NCI-H1048 (cell line): ENCODE measurements around the gene NRG3.
"Not testable (repeated sequence)": the region's sequence is repeated elsewhere in the genome, so short reads cannot be mapped to it uniquely, and the experiment has no call there.

Experiments
- DNase-seq: peaks from one replicate; lab custom pipeline; 2025; lab: John Stamatoyannopoulos, UW

Gene NRG3

GRCh38 chr10:82581940-82582339, 706.9 kb downstream of the NRG3 start:
- no peak for DNase-seq

DNA sequence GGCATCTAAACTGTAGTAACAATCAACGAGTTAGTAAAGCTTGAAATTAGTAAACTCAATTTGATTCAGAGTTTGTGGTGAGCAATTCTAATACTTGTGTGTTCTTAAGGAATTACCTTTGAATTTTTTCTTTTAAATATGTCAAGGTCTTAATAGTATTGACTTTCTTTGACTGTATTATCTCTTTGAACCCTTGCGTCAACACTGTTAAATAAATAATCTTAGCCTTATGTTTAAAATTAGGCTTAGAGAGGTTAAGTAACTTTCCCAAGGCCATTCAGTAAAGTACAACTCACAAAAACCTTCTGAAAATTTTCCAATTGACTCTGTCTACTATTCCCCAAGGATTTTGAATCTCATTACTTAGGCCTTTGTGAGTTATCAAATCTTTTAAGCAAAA, 716.4 kb downstream of the NRG3 start:
- no peak for DNase-seq

DNA sequence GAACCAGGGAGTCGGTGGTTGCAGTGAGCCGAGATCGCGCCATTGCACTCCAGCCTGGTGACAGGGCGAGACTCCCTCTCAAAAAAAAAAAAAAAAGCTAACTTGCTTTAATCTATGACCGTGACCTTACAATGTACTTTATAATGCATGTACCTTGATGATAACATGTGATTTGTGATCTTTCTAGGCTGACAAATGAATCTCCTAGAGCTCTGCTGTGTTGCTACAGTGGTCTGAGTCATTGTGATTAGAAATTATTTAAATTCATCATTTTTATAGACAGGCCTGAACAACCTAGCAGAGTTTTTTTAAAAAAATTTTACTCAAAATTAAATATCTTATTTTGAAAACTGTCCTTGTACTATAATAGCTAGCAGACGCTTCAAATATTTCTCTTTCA, 722.8 kb downstream of the NRG3 start:
- DNase-seq, result no peak

GRCh38 chr10:82609845-82610244, 734.9 kb downstream of the NRG3 start:
- DNase-seq, result no peak

DNA sequence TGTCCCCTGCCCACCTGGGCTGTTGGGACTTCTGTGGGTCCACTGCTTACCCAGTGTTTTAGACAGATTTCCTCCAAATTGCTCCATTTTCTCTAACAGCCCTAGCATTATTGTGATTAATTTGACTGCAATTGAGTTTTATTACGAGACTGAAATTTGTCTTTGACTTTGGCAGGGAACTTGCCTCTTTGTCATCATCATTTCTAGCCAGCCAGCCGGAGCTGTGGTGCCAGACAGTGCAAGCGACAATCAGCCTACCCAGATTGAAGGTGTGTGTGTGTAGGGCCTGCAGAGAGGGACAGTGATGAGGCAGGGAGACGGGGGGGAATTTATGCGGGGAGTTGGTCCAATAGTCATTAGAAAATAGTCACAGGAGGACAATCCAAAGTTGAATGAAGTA, 743.0 kb downstream of the NRG3 start:
- no peak for DNase-seq

GRCh38 chr10:82621680-82622079, 746.7 kb downstream of the NRG3 start:
- no peak for DNase-seq

DNA sequence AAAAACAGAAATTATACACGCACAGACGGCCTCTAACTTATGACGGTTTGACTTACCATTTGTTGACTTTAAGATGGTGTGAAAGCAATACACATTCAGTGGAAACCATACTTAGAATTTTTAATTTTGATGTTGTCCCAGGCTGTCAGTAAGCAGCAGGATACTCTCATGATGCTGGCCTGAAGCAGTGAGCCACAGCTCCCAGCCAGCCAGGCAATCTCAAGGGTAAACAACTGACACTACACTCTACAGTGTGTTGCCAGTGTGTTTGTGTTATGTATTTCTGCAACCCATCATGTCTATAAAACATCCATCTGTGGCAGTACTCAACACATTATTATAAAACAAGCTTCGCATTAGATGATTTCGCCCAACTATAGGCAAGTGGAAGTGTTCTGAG, 747.5 kb downstream of the NRG3 start:
- no peak for DNase-seq

DNA sequence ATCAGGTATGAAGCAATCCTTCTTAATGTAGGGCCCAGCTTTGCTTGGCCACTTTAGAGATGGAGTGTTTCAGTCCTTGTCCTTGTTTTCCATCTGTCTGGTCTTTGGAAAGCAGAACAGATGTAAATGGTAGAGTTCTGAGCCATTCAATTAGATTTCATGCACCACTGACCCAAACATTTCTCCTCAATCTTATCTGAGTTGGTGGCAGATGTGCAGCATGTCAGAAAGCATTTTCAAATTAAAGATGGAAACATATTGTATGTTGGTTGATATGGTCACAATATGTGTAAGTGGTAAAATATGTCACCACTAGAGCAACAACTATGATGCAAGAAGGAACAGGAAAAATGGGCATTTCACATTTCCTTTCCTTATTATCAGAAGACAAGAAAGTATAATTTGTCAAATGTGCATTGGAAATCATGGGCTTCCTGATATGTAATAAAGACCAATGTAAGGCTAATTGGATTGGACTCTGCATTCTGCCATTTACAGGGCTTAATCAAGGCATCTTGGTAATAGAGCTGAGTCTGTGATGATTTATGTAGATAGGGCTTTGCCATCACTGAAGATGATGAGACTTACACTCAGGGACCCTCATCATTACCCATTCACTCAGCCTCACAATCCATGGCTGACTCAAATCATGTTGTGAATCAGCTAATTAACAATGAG, 750.7 kb downstream of the NRG3 start:
- DNase-seq, result no peak

DNA sequence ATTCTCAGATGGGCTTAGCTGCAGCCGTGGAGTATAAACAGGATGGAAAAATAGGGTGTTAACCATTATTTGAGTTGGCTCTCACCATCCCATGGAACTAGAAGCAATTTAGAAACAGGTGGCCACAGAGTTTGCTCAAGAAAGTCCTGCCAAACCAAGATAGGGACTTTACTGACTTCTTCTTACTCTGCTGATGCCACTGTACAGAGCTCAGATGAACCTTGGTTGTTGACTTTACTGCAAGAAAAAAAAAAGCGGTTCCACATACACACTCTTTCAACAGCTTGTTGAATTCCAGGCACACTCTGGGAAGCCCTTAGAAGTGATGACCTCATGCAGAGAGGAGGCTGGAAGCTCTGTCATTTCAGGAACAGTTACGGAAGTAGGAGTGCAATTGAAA, 753.4 kb downstream of the NRG3 start:
- no peak for DNase-seq

- DNase-seq, result no peak
Observed at GRCh38 chr10:82643076-82643475, 768.1 kb downstream of the NRG3 start.

DNA sequence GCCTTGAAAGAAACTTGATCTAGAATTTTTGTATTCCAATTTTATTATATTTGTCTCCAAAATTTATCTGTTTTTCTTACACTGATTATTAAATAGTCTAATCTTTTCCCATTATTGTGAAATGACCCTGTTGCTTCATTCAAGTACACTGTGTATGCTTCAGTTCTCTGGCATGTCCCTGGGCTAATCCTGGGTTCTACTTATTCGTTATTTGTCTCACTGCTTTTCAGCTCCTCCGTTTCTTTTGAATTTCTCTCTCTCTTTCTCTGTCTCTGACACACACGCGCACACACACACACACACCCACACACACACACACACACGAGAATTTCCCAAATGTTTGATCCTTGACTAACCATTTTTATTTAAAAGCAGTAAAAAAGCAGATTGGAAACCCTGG, 768.6 kb downstream of the NRG3 start:
- DNase-seq, result no peak

- DNase-seq, result no peak
Observed at GRCh38 chr10:82645221-82645620, 770.2 kb downstream of the NRG3 start.

GRCh38 chr10:82653244-82654155, 778.5 kb downstream of the NRG3 start:
- DNase-seq, result peak; percentile 39

GRCh38 chr10:82660205-82660604, 785.2 kb downstream of the NRG3 start:
- DNase-seq, result no peak

DNA sequence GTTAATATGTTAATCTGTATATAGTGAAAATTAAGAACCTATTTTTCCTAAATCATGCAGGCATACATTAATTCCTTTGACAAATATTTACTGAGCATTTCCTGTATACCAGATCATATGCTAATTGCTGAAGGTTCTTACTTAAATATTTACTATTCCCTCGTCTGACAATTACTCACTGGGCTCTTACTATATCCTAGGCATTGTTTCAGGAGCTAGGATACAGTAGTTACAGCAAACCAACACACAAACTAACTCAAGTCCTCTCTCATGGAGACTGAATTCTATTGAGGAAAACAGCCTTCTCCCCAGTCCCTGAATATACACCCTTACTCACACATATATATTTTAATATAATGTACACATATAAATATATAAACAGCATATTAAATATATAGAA, 786.0 kb downstream of the NRG3 start:
- DNase-seq, result no peak

DNA sequence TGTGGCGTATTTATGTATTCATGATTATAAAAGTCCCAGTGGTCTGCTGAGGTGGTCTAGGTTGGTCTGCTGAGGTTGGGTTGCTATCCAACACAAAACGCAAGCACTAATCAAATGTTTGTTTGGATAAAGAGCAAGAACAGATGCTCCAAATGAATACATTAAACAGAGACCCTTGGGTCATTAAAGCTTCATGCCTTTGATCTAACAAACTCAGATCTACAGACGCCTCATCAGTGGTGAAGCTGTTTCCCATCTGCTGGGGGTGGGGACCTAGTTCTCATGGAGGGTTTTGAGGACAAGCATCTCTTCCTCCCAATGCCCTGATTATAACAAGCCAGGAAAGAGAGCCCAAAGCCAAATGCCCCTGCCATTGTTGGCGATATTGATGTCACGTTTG, 786.7 kb downstream of the NRG3 start:
- no peak for DNase-seq

DNA sequence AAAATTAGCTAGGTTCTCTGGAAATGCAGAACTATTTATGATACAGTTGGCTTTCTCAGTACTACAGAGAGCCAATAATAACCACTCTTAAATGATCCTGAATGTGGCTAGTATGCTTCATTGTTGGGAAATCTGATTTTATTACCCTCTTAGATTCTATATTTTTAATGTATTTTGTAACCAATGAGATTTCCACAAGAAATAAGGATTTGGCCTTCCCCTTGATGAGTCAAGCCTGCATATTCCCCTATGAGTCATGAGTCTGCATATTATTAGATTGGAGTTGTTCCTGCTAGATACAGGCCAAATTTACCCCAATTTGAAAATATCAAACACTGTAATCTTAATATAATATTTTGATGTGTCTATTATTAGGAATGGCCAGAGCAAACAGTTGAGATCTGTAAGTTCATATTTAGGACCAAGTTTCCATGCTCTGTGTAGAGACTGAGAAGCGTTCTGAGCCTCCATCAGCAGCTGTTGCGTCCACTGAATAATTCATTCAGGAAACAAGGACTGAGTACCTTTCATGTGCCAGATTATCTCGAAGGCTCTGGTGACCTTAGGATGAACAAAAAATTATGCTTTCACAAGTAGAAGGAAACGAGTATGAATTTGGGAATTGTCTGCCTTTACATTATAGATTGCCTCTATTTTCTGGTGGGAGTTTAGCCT, 793.4 kb downstream of the NRG3 start:
- no peak for DNase-seq

DNA sequence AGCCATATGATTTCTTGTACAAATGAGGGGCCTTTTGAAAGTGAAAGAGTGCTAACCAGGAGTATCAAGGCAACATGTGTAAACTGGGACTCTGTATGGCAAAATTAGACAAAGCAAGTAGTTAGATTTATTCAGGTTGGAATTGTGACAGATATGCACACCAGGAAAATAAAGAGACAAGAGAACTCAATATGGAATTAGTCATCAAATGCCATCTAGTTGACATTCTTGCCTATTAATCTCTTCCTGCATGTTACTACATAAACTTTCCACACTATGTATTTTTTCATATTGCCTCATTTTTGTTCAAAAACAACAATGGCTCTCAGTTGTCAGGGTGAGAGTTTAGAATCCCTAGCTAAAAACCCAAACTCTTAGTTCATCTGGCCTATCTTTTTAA, 799.0 kb downstream of the NRG3 start:
- DNase-seq, result no peak

DNA sequence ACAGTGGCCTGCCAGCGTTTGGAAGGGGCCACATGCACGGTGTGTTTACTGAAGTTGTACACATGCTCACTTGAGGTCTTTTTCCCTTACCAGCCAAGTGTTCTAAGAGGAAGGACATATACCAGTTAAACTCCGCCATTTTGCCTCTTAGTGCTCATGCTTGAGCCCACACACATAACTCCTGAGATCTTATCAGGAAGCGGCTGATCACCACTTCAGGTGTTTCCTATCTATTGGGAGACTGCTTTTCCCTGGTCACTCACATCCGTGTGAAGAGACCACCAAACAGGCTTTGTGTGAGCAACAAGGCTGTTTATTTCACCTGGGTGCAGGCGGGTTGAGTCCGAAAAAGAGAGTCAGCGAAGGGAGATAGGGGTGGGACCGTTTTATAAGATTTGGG, 802.9 kb downstream of the NRG3 start:
- DNase-seq, result not testable (repeated sequence)

DNA sequence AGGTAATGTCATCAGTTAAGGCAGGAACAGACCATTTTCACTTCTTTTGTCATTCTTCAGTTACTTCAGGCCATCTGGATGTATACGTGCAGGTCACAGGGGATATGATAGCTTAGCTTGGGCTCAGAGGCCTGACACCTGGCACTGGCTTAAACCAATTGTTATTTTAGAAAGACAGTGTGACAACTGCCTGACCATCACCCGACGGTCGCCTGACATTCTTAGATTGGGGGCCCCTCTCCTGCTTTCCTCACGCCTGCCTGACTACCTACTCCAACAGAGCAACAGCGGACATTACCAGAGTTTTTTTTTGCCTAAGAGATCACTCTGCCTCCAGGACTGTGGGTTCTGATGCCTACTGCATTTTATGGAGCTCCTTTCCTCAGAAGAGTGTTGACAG, 803.5 kb downstream of the NRG3 start:
- DNase-seq, result not testable (repeated sequence)

GRCh38 chr10:82680608-82681007, 805.6 kb downstream of the NRG3 start:
- no peak for DNase-seq

DNA sequence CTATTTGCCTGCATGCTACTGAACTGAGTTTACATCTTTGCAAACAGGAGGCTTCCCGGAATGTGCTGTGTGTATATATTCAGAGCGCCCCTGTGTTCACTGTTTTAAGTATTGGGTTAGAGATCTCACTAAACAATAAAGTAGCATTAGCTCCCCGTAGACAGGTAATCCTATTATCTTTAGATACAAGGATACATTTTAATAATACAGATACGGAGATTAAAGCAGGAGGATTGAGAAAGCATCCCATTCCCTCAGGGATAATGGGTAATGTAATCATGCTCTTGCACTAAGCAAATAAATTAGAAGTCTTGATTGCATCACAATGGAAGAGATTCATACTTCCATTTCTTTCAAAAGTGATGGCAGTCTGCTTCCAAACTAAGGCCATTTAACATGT, 809.0 kb downstream of the NRG3 start:
- no peak for DNase-seq

DNA sequence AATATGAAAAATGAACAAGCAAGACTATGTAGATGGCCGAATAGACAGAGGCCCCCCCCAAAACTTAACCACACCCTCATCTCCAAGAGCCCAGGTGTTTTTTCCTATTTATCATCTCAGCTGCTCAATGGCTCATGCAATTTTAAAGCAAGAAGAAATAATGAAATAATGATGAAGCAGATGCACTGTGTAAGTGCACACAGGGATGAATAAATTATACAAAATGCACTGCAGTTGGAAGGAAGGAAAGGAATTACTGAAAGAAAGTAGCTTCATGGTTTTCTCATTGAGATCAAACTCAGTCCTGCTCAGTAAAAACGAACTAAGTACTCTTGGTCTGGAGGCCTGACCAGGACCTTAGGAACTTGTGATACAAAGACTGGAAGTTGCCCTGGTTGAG, 810.1 kb downstream of the NRG3 start:
- DNase-seq, result no peak
